ENCODE data around the gene MBD6. TPM values are rescaled to one million over a fixed set of nuclear protein-coding genes. Genes with fewer than 3 reads are reported as not detected.

The MBD6 gene
- total RNA-seq, 1 donor from 2014 or later = 2.6 TPM

DNA sequence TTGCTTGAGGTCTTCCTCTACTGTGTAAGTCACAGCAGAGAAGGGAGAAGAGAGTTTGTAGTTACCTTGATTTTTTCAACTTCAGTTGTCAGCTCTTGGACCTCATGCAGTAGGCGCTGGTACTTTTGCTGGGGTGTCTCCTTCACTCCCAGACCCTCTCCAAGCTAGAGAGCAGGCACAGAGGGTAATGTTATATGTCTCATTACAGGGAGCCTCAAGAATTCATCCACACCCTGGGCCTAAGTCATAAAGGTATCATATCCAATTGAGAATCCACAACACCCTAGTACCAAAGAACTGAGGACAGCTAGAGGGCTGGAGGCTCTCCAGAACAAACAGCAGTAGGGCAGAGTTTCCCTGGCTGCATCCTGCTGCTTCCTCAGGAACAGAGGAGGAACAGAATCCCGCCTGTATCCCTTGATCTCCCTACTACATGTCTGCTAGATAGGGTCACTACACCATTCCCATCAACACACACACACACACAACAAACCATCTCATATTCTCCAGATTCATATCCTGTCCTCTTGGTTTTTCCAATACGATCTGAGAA is 12.4 kb downstream of the MBD6 start:
- no peaks in the 10 kb centered on the region for H3K9me3 ChIP-seq (ENCODE audit: control insufficient read depth in 3 of 3, low read length in 3 of 3)
- H3K36me3 ChIP-seq (ENCODE audit: control insufficient read depth in 3 of 3, insufficient read depth in 3 of 3, low read length in 3 of 3) = peaks cover 49 to 67% (median 60%) of the 10 kb centered on the region in 3 donors
- H3K4me1 ChIP-seq (ENCODE audit: control insufficient read depth in 3 of 3, insufficient read depth in 3 of 3, low read length in 3 of 3) = no peaks in the 10 kb centered on the region
- H3K27me3 ChIP-seq (ENCODE audit: control insufficient read depth in 3 of 3, insufficient read depth in 3 of 3, low read length in 3 of 3) = no peaks in the 10 kb centered on the region
- no peak overlapping the region for H3K4me3 ChIP-seq (ENCODE audit: low read length in 3 of 3)
- no peak overlapping the region for H3K27ac ChIP-seq (ENCODE audit: low read depth, low read length)
- H3K9ac ChIP-seq (ENCODE audit: low read depth in 1 of 3, low read length in 3 of 3) = no peak overlapping the region

- no peaks in the 10 kb centered on the region for H3K4me1 ChIP-seq (ENCODE audit: control insufficient read depth in 3 of 3, insufficient read depth in 3 of 3, low read length in 3 of 3)
- H3K36me3 ChIP-seq (ENCODE audit: control insufficient read depth in 3 of 3, insufficient read depth in 3 of 3, low read length in 3 of 3) = peaks cover 42 to 67% (median 52%) of the 10 kb centered on the region in 3 donors
- no peak overlapping the region for H3K27ac ChIP-seq (ENCODE audit: low read depth, low read length)
- H3K9me3 ChIP-seq (ENCODE audit: control insufficient read depth in 3 of 3, low read length in 3 of 3) = no peaks in the 10 kb centered on the region
- no peak overlapping the region for H3K4me3 ChIP-seq (ENCODE audit: low read length in 3 of 3)
- no peaks in the 10 kb centered on the region for H3K27me3 ChIP-seq (ENCODE audit: control insufficient read depth in 3 of 3, insufficient read depth in 3 of 3, low read length in 3 of 3)
- no peak overlapping the region for H3K9ac ChIP-seq (ENCODE audit: low read depth in 1 of 3, low read length in 3 of 3)
These were observed 13.4 kb downstream of the MBD6 start for GRCh38 chr12:57535764-57536596.

GRCh38 chr12:57536597-57536942 is 13.9 kb downstream of the MBD6 start:
- Histone ChIP-seq H3K36me3 (ENCODE audit: control insufficient read depth in 3 of 3, insufficient read depth in 3 of 3, low read length in 3 of 3) (peaks cover 39 to 67% (median 53%) of the 10 kb centered on the region in 3 donors), H3K9me3 (ENCODE audit: control insufficient read depth in 3 of 3, low read length in 3 of 3) (no peaks in the 10 kb centered on the region), H3K9ac (ENCODE audit: low read depth in 1 of 3, low read length in 3 of 3) (no peak overlapping the region), H3K27ac (ENCODE audit: low read depth, low read length) (no peak overlapping the region), H3K4me1 (ENCODE audit: control insufficient read depth in 3 of 3, insufficient read depth in 3 of 3, low read length in 3 of 3) (no peaks in the 10 kb centered on the region), H3K4me3 (ENCODE audit: low read length in 3 of 3) (no peak overlapping the region), H3K27me3 (ENCODE audit: control insufficient read depth in 3 of 3, insufficient read depth in 3 of 3, low read length in 3 of 3) (no peaks in the 10 kb centered on the region)

- H3K9me3 ChIP-seq (ENCODE audit: control insufficient read depth in 3 of 3, low read length in 3 of 3) = no peaks in the 10 kb centered on the region
These were observed 16.6 kb downstream of the MBD6 start for GRCh38 chr12:57539134-57539768.

GRCh38 chr12:57541001-57541400 is 18.4 kb downstream of the MBD6 start:
- H3K4me1 ChIP-seq (ENCODE audit: control insufficient read depth in 3 of 3, insufficient read depth in 3 of 3, low read length in 3 of 3) = peaks cover 12 to 15% (median 15%) of the 10 kb centered on the region in 3 donors
- H3K9me3 ChIP-seq (ENCODE audit: control insufficient read depth in 3 of 3, low read length in 3 of 3) = no peaks in the 10 kb centered on the region
- H3K9ac ChIP-seq (ENCODE audit: low read depth in 1 of 3, low read length in 3 of 3) = no peak overlapping the region
- peaks cover 11 to 33% (median 16%) of the 10 kb centered on the region in 3 donors for H3K36me3 ChIP-seq (ENCODE audit: control insufficient read depth in 3 of 3, insufficient read depth in 3 of 3, low read length in 3 of 3)
- H3K27ac ChIP-seq (ENCODE audit: low read depth, low read length) = no peak overlapping the region
- H3K4me3 ChIP-seq (ENCODE audit: low read length in 3 of 3) = no peak overlapping the region
- H3K27me3 ChIP-seq (ENCODE audit: control insufficient read depth in 3 of 3, insufficient read depth in 3 of 3, low read length in 3 of 3) = no peaks in the 10 kb centered on the region

More at GRCh38 chr12:57539134-57539768, 16.6 kb downstream of the MBD6 start:
- Histone ChIP-seq H3K4me1 (ENCODE audit: control insufficient read depth in 3 of 3, insufficient read depth in 3 of 3, low read length in 3 of 3) (peaks cover 0 to 5% (median 4%) of the 10 kb centered on the region in 3 donors), H3K4me3 (ENCODE audit: low read length in 3 of 3) (no peak overlapping the region), H3K9ac (ENCODE audit: low read depth in 1 of 3, low read length in 3 of 3) (no peak overlapping the region), H3K27ac (ENCODE audit: low read depth, low read length) (no peak overlapping the region), H3K36me3 (ENCODE audit: control insufficient read depth in 3 of 3, insufficient read depth in 3 of 3, low read length in 3 of 3) (peaks cover 20 to 47% (median 31%) of the 10 kb centered on the region in 3 donors), H3K27me3 (ENCODE audit: control insufficient read depth in 3 of 3, insufficient read depth in 3 of 3, low read length in 3 of 3) (no peaks in the 10 kb centered on the region)

- Histone ChIP-seq H3K9me3 (ENCODE audit: control insufficient read depth in 3 of 3, low read length in 3 of 3) (no peaks in the 10 kb centered on the region), H3K27ac (ENCODE audit: low read depth, low read length) (no peak overlapping the region), H3K4me1 (ENCODE audit: control insufficient read depth in 3 of 3, insufficient read depth in 3 of 3, low read length in 3 of 3) (peaks cover 18 to 21% (median 21%) of the 10 kb centered on the region in 3 donors), H3K9ac (ENCODE audit: low read depth in 1 of 3, low read length in 3 of 3) (no peak overlapping the region), H3K4me3 (ENCODE audit: low read length in 3 of 3) (no peak overlapping the region), H3K36me3 (ENCODE audit: control insufficient read depth in 3 of 3, insufficient read depth in 3 of 3, low read length in 3 of 3) (peaks cover 11 to 33% (median 16%) of the 10 kb centered on the region in 3 donors), H3K27me3 (ENCODE audit: control insufficient read depth in 3 of 3, insufficient read depth in 3 of 3, low read length in 3 of 3) (no peaks in the 10 kb centered on the region)
These were observed 19.1 kb downstream of the MBD6 start for GRCh38 chr12:57541717-57542116.

- Histone ChIP-seq H3K9me3 (ENCODE audit: control insufficient read depth in 3 of 3, low read length in 3 of 3) (no peaks in the 10 kb centered on the region), H3K9ac (ENCODE audit: low read depth in 1 of 3, low read length in 3 of 3) (no peak overlapping the region), H3K27ac (ENCODE audit: low read depth, low read length) (no peak overlapping the region), H3K36me3 (ENCODE audit: control insufficient read depth in 3 of 3, insufficient read depth in 3 of 3, low read length in 3 of 3) (peaks cover 10 to 25% (median 11%) of the 10 kb centered on the region in 3 donors), H3K27me3 (ENCODE audit: control insufficient read depth in 3 of 3, insufficient read depth in 3 of 3, low read length in 3 of 3) (peaks cover 2% of the 10 kb centered on the region in 3 donors), H3K4me3 (ENCODE audit: low read length in 3 of 3) (no peak overlapping the region), H3K4me1 (ENCODE audit: control insufficient read depth in 3 of 3, insufficient read depth in 3 of 3, low read length in 3 of 3) (peaks cover 18 to 24% (median 21%) of the 10 kb centered on the region in 3 donors)
These were observed 21.0 kb downstream of the MBD6 start for GRCh38 chr12:57543581-57543980.

GRCh38 chr12:57545809-57546437 is 23.3 kb downstream of the MBD6 start:
- no peaks in the 10 kb centered on the region for H3K9me3 ChIP-seq (ENCODE audit: control insufficient read depth in 3 of 3, low read length in 3 of 3)
- peaks cover 5 to 9% (median 9%) of the 10 kb centered on the region in 3 donors for H3K36me3 ChIP-seq (ENCODE audit: control insufficient read depth in 3 of 3, insufficient read depth in 3 of 3, low read length in 3 of 3)
- peaks cover 22 to 26% (median 25%) of the 10 kb centered on the region in 3 donors for H3K27me3 ChIP-seq (ENCODE audit: control insufficient read depth in 3 of 3, insufficient read depth in 3 of 3, low read length in 3 of 3)
- peaks cover 22 to 27% (median 25%) of the 10 kb centered on the region in 3 donors for H3K4me1 ChIP-seq (ENCODE audit: control insufficient read depth in 3 of 3, insufficient read depth in 3 of 3, low read length in 3 of 3)
- H3K9ac ChIP-seq (ENCODE audit: low read depth in 1 of 3, low read length in 3 of 3) = peak overlapping the region; percentile 87 to 96 (median 96)
- H3K27ac ChIP-seq (ENCODE audit: low read depth, low read length) = peak overlapping the region; percentile 87
- H3K4me3 ChIP-seq (ENCODE audit: low read length in 3 of 3) = peak overlapping the region; percentile 80 to 95 (median 84)

DNA sequence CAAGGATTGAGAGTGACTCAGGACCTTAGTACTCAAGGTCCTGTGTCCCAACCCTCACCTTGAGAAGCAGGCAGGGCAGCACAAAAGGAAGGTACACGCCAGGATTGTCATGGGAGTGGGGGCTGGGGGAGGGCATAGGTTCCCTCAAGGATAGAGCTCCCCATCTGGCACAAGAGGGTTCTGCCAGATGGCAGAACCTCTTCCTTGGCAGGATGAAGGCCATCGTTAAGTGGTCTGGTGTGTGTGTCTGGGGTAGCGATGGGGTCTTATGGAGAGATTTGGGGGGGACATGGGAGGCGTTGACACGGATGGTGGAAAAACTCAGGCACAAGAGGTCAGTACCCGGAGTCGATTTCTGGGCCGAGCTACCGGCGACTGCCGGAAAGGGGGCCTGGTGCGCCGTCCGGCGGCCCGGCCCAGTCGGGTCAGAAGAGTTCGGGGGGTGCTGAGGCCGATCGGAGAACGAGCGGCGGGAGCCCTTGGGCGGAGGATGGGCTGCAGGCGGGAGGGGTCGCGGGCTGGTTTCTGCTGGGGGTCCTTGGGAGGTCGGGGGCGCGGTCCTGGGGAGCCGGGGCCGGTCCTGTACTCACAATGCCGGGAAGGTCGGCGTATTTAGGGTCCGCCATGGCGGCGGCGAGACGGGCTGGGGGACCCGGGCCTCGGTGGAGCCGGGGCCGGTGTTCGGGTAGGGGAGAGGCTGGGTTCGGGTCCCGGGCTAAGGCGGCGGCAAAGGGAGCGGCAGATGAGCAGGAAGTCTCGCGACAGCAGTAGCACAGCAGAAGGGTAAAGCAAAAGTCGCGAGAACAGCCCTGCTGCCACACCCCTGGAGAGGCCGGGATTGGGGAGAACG is 24.0 kb downstream of the MBD6 start, which contains the start of gene DCTN2:
Gene DCTN2 (minus strand): TSS at position 755 of the 850 bp plus-strand sequence. CDS start 129 bp downstream, at position 626.
- H3K9me3 ChIP-seq (ENCODE audit: control insufficient read depth in 3 of 3, low read length in 3 of 3) = no peaks in the 10 kb centered on the region
- peak within 1 kb of the TSS; percentile 80 to 95 (median 84) for H3K4me3 ChIP-seq (ENCODE audit: low read length in 3 of 3)
- peak within 1 kb of the TSS; percentile 87 to 96 (median 96) for H3K9ac ChIP-seq (ENCODE audit: low read depth in 1 of 3, low read length in 3 of 3)
- peaks cover 25 to 32% (median 28%) of the 10 kb centered on the region in 3 donors for H3K27me3 ChIP-seq (ENCODE audit: control insufficient read depth in 3 of 3, insufficient read depth in 3 of 3, low read length in 3 of 3)
- H3K27ac ChIP-seq (ENCODE audit: low read depth, low read length) = peak within 1 kb of the TSS; percentile 87
- H3K4me1 ChIP-seq (ENCODE audit: control insufficient read depth in 3 of 3, insufficient read depth in 3 of 3, low read length in 3 of 3) = peaks cover 22 to 27% (median 25%) of the 10 kb centered on the region in 3 donors
- H3K36me3 ChIP-seq (ENCODE audit: control insufficient read depth in 3 of 3, insufficient read depth in 3 of 3, low read length in 3 of 3) = peaks cover 1 to 5% (median 2%) of the 10 kb centered on the region in 3 donors
